NOMO-1 treated with dmso at 0.1 percent for 144 hours (cell line): ENCODE results near the gene SLC10A7.

Experiments
- DNase-seq: peaks from one replicate; lab custom pipeline; 2025; ENCODE audit not compliant: unreplicated experiment; lab: John Stamatoyannopoulos, UW

SLC10A7 gene, protein sequence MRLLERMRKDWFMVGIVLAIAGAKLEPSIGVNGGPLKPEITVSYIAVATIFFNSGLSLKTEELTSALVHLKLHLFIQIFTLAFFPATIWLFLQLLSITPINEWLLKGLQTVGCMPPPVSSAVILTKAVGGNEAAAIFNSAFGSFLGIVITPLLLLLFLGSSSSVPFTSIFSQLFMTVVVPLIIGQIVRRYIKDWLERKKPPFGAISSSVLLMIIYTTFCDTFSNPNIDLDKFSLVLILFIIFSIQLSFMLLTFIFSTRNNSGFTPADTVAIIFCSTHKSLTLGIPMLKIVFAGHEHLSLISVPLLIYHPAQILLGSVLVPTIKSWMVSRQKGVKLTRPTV

DNA sequence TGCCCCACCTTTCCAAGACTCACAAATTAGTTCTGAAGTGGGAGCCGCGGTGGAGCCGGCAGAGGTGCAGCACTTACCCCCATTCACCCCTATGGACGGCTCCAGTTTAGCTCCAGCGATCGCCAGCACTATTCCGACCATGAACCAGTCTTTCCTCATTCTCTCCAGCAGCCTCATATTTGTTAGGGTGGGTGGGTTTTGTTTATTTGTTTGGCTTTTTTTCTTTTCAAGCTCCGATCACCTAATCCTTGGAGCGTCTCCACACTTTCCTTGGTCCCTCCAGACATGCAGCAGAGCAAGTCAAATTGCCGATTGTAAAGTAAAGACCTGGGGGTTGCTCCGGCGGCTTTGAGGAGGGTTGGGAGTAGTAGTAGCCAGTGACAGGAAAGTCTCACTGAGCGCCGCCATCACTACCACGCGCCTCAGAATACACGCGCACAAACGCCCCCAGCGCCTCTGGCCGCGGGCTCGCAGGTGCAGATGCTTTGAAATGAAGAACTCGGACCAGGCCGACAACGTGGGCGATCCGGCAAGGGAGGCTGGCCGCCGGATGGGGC is at the start of gene SLC10A7:
TSS of gene SLC10A7 (minus strand) at position 400 of the 557 bp plus-strand sequence. CDS start at position 177, 223 bp downstream.
- DNase-seq: peak; percentile 63

DNA sequence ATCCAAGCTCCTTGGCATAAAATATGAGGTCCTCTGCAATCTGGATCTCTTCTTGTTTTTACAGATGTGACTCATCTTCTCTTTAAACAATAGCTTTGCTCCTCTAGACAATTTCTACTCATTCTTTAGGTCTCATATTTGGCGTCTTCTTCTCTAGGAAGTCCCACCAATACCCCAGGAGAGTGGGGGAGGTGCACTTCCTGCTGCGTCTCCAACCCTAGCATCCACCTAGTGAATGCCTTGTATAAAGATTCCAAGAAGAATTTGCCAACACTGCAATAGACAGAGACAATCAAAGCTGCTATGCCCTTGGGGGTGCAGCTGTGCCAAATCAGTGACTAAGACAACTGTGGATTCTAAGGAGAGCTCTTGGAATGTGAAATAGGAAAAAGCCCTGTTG is 45.7 kb upstream of the SLC10A7 start:
- DNase-seq: no peak

DNA sequence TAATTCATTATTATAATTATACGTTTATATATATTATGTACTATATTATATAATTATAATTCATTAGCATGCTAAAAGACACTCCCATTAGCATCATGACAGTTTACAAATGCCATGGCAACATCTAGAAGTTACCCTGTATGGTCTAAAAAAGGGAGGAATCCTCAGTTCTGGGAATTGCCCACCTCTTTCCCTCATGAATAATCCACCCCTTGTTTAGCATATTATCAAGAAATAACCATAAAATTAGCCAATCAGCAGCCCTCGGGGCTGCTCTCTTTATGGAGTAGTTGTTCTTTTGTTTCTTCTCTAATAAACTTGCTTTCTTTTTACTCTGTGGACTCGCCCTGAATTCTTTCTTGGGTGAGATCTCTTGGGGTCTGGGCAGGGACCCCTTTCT is 42.8 kb upstream of the SLC10A7 start:
- DNase-seq: no peak

DNA sequence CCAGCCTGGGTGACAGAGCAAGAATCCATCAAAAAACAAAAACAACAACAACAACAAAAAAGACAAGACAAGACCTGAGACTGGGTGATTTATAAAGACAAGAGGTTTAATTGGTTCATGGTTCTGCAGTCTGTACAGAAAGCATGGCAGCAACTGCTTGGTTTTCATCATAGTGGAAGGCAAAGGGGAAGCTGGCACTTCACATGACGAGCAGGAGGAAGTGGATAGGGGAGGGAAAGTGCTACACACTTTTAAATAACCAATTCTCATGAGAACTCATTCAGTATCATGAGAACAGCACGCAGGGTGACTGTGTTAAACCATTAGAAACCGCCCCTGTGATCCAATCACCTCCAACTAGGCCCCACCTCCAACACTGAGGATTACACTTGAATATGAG is 28.4 kb upstream of the SLC10A7 start:
- no peak for DNase-seq

DNA sequence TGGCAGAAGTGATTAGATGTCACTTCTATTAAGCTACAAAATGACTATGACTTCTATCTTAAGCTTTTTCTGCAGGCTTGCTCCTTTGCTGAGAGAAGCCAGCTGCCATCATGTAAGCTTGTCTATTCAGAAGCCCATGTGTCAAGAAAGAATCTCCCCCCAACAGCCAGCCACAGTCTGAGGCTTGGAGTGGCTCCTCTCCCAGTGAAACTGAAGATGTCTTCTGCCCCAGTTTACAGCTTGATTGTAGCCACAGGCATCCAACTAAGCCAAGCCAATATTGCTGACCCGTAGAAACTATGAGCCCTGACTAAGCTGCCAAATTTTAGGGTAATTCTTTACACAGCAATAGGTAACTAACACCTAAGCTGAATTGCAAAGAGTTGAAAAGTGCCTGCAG is 26.7 kb upstream of the SLC10A7 start:
- DNase-seq: no peak

DNA sequence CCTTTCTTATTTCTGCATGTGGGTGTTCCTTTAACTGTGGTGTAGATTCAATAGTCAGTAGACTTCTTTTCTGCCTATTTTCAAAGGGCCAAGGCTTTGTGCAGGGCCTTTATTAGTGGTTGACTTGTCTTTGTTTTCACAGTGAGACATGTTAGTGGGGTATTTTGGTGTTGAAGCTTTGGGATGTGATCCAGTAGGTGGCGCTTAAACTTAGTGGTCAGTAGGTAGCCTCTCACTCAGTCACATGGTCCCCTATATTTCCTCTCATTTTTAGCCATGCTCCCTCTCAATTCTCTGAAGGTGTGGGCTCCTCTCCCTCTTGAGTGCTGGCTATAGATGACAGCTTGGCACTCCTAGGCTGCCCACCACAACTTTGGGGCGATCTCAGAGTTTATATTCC is 23.4 kb upstream of the SLC10A7 start:
- no peak for DNase-seq

DNA sequence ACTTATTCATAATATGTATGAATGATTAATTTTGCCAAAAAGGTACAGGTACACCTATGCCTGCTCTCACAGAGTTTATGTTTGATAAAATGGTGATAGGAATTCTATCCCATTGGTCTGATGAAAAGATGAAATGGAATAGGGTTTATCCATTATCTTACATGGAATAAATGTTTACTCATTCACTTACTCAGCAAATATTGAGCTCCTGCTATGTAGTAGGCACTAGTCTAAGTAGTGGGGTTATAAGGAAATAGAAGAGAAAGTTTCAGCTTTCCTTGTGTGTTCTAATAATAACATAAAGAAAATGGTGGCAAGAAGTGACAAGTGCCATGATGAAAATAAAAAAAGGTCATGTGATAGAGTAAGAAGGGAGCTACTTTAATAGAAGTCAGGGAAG is 12.4 kb upstream of the SLC10A7 start:
- DNase-seq: no peak

DNA sequence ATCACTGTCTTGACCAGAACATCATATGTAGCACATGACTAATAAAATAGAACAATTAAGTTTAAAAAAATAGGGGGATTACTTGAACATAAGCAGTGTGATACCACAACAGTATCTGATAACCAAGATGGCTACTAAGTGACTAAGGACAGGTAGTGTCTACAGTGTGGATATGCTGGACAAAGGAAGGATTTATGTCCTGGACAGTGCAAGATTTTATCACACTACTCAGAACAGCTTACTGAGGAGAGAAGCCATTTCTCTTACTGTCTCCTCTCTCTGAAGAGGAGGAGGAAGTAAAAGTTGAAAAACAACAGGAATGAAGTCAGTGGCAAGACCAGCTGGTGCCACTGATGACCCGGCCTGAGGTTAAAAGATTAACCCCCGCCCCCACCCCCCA is 4.0 kb upstream of the SLC10A7 start:
- DNase-seq: no peak

DNA sequence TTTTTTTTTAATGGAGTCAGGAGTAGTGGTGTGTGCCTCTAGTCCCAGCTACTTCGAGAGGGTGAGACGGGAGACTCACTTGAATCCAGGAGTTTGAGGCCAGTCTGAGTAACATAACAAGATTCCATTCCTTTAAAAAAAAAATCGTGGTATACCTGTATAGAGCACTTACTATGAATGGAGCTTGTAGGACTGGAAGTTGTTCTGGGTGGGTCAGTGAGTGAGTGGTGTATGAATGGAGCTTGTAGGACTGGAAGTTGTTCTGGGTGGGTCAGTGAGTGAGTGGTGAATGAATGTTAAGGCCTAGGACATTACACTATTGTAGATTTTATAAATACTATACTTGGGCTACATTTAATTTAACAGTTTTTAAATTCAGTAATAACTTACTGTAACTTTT is 2.9 kb upstream of the SLC10A7 start:
- DNase-seq: no peak

DNA sequence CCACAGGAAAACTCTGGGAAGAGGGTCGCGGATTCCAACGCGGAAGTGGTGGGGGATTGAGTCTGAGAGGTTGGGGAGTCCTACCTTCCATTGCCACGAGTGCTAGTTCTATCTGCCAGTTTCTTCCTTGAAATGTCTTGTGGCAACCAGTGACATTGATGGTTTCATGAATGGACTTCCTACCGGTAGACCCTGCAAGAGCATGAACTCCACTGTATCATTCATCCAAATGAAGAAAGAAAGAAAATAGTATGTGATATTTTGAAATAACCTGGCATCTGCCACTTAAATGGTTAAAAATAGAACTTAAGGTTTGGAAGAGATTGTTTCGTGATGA is 1.1 kb upstream of the SLC10A7 start:
- DNase-seq: no peak

DNA sequence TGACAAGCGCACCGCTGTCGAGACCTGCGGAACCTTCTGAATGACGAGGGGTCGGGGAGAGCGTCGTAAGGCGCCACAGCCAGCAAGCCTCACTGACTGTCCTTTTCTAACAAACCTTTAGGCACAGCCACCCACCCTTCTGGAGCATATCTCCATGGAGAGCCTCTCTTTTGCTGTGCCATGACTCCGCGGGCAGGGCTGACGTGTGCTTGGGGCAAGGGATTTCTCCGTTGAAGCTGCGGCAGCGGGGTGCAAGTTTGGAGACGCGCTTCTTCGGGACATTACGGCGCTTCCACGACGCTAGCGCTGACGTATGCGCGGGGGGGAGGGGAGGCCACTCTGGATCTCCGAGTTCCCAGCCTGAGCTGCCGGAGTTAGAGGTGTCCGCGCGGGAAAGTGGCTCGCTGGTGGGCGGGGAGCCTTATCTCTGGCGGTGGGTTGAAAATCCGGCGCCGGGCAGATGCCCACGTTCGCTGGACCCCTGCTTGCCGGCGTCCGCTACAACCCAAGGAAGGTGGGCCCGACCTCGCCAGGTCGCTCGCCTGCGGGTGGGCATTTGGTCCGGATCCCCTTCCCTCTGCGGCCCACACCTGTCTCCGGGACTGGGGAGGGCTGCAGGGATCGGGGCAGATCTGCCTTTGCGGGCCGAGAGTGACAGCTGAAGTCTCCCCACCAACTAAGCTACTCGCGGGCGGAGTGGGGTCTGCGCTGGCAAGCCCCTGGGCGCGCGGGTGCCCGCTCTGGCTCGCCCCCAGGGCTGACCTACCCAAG is 543 bp upstream of the SLC10A7 start:
- DNase-seq: peak; percentile 68

DNA sequence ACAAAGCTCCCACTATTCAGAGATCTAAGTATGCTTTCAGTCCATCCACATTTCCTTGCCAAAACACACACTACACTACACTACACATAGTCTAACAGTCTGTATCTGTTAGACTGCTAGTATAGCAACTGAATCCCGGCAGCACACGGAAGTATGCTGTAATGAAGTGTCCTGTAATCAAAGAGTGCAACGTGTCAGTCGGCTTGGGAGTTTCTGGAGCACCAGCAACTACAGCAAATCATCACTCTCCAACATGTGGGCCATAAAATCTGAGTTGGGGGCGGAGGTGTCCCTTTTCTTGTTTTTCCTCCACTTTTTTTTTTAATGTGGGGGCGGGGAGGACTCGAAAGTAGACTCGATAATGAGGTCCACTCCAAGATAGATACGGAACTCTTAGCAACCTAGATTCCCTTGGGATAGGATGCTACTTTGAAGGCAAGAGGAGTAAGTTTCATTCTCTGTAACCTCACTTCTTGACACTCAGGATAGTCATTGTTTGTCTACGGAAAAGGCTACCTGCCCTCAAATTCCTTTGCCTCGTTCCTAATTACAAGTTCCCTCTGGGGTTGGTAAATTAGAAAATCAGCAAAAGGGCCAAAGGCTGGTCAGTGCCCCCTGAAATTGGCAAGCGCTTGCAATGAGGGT is 722 bp downstream of the SLC10A7 start:
- DNase-seq: peak; percentile 47

DNA sequence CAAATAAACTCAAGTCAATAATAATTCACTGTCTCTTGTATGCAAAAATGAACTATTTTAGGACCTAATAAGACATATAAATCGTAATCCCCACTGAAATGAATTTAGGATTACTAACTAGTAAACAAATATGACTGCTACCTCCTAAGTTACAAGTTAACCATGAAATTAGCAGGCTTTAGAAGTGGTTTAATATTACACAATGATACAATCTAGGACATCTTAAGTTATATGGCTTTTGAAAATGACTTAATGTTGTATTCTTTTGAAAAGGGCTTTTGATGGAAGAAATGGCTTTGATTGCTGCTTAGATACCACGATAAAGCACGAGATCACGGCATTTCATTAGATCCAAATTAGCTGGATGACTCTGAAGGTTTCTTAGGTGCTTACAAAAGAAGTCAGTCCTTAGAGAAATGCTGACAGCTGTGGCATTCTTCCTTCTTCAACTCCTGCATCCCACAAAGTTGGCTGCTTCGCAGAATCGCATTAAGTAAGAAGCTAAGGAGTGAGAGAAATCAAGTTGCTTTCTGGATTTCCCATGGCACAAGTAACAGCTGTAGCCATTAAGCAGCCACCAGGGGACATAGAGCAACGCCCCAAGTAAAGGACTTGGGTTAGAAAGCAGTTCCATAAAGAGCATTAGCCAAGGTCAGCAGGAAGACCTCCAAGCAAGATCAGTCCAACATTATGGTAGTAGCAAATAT is 6.9 kb downstream of the SLC10A7 start:
- no peak for DNase-seq

DNA sequence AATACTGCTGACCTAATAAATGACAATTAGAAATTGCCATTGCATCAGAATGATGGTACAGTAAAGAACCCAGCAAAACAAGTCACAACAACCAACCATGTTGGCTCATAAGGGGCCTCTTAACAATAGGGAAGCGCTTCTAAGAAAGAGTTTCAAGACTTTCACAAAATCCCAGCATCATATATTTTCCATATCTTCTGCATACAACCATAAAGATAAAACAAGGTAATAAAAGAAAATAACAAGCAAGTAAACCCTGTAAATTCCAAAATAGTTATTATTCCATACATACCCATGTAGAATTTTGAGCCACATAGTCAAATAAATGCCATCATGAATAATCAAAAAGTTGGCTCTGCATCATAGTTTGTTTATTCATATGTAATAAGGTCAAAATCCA is 8.2 kb downstream of the SLC10A7 start:
- no peak for DNase-seq

DNA sequence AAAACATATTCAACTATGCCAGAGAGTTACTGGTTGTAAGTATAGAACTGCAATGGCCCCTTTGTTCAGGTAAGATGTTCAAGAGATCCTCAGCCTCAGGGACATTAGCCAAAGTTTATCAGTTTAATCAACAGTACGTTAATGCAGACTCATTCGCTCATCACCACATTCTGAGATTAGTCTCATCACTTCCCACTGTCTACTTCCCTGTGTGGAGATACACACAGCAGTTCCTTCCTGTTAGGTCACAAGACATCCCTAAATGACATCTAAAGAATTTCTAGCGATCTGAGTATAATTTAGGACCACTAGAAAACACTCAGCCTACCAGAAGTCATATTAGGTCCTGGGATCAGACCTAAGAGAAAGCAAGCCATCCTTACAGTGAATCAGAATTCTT is 10.4 kb downstream of the SLC10A7 start:
- no peak for DNase-seq

DNA sequence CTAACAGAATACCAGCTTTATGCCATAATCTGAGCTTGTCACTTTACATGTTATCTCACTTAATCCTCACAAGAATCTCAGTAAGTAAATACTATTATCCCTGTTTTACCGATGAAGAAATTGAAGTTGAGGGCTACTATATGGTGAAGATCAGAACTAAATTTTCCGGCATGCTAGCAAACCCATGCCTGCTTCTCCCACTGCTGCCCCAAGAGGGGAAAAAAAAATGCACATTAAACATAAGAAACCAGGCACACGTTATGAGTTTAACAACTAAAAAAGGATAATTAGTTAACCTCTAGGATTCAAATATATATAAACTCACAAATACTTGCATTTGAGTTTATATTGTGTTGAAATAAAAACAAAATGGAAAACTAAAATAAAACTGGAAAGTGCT is 10.8 kb downstream of the SLC10A7 start:
- DNase-seq: no peak

DNA sequence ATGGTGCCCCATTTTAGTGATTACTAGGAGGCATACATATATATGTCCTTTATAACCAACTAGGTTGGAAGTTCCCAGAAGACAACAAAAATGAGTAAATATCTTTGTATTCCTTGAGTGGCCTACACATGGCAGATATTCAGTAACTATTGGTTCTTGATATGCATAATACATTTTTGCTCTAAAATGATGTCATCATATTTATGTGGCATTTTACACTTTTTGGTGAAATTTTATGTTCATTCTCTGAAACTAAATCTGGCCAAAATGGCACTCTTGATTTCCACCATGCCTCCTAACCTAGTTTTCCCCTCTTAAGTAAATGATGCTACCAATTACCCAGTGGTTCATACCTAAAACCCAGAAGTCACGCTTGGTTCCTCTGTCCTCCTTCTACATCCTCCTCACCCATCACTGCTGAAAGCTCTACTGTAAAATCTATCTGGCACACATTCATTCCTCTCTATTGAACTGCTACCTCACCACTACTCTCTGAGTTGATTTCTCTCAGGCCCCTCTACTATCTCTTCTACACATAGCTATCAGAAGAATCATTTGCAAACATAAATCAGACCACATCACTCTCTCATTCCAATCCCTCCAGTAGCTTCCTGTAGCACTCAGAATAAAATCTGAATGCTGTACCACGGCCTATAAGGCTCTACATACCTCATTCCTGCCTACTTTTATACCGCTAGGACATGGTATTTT is 13.4 kb downstream of the SLC10A7 start:
- no peak for DNase-seq

DNA sequence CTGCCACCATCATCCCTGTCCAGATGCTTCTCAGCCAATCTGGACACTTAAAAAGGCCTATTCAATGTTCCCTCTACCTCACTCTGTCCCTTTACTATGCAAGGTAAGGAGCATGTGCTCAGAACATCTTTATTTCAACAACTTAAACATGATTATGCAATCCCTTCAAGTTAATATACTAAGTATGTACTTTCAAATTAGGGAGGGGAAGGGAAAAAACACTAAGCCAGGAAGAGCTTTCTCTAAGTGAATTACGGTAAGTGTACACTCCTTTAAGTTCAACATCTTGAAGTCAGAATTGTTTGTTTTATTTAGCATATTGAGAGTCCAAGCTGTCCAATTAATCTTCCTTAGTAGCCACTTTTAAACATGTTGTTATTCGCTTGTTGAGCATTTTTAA is 14.1 kb downstream of the SLC10A7 start:
- DNase-seq: no peak

DNA sequence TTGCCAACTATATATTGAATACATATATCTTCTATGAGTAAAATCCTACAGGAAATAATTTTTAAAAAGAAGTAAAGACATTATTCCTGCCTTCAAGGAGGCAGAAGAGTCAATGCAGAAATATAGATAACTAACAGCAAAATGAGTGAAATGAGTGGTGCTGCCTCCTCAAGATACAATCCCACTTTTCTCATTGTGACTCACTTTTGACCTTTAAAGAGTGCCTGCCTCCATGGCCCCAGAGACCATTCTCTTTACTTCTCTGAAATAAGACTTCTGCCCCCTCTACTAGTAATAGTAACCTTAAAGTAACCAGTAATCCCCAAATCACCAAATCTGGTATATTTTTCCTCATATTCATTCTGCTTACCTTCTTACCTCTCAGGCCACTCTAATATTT is 15.5 kb downstream of the SLC10A7 start:
- DNase-seq: no peak

DNA sequence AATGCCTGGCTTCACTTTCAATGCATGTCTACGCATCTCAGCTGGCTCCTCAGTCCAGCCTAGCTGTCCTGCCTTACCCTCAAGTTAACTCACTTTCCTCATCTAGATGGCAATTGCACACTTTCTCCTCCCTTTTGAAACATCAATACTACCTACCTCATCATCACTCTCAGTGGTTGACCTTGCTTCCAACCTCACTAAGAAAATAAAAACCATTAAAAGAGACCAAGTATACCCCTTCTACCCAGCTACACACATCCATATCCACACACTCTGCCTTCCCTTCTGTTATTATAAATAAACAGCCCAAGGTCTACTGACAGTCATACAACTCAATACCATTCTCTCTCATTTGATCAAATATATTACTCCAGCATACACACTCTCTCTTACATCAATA is 21.5 kb downstream of the SLC10A7 start:
- DNase-seq: no peak

DNA sequence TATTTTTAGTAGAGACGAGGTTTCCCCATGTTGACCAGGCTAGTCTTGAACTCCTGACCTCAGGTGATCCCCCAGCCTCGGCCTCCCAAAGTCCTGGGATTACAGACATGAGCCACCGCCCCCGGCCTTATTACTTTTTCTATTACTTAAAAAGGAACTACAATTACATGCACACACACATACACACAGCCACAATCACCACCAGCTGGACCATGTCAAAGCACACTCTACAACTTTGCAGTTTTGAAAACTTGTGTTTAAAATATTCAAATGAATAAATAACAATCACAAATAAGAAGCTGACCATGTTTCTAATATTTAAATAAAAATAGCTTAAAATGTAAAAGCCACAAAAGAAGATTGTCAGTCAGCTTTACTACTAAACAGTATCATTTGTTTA is 23.4 kb downstream of the SLC10A7 start:
- DNase-seq: no peak
